ENCODE measurements around the gene PCYOX1L. TPM values are rescaled to one million over a fixed set of nuclear protein-coding genes. Genes with fewer than 3 reads are reported as not detected.

PCYOX1L gene
- total and polyA plus RNA-seq, 9 of the 15 experiments (the other 6 are each of a cell fraction or from before 2014, with no cell fraction given), result 2.3 to 17.9 (median 6.0) TPM

DNA sequence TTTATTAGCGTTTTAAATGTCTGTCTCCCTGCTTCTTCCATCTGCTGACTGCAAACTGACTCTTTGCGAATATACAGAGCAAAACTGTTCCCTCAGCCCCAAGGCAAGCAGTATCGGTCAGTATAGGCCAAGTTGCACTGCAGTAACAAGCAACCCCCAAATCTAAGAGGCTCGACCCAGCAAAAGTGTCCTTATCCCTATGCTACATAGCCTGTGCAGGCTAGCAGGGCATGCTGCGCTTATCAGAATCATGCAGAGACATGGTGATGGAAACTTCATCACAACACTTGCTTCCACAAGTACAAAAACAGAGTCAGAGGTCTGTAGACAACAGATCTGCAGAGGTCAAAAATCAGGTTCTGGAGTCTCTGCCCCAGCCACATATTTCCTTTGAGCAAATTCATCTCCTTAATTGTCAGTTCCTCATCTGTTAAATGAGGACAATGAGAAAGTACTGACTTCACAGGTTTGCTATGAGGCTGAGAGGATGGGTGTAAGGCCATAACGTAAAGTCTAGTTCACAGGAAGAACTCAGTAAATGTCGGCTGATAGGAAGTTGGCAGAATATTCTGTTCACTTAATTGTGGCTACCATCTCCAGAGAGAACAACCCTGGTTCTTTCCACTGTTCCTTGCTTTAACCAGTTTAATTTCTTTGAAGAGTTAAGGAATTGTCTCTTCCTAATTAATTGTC lies 30.8 kb downstream of the PCYOX1L start (continued):
- TF ChIP-seq TEAD4 (IDR thresholded peaks at IDR 0.05; ENCODE audit: low read length) (peak; percentile 37; the same call in 1 of the 2 replicates), TEAD4 (CRISPR knock-in tag; IDR thresholded peaks at IDR 0.05; ENCODE audit: borderline replicate concordance) (no peak), ZKSCAN3 (CRISPR knock-in tag; IDR thresholded peaks at IDR 0.05) (no peak), HMBOX1 (IDR thresholded peaks at IDR 0.05) (no peak), BDP1 (IDR thresholded peaks at IDR 0.05; ENCODE audit: insufficient read depth, insufficient read length) (no peak), TRIM24 (IDR thresholded peaks at IDR 0.05) (peak in 1 of 2 experiments; percentile 54; a peak in 1 of 4 replicates), FOXA1 (IDR thresholded peaks at IDR 0.05; ENCODE audit: borderline replicate concordance) (no peak), CBX3 (IDR thresholded peaks at IDR 0.05; ENCODE audit: borderline replicate concordance in 1 of 2, low read length in 2 of 2) (peak in 1 of 2 experiments; percentile 75; a peak in 1 of 3 replicates), MED1 (CRISPR knock-in tag; IDR thresholded peaks at IDR 0.05; ENCODE audit: borderline replicate concordance) (no peak), PPARD (CRISPR knock-in tag; IDR thresholded peaks at IDR 0.05) (no peak)

Measured in K562 (cell line).